MM.1S (cell line): Measurements from ENCODE around the gene CIB2.

Experiments
- DNase-seq: peaks from one replicate; pipeline ENCODE4 v3.0.0-alpha.2; 2015
- H2AFZ ChIP-seq: fragments of 300-600 bp; sonication (generic); 2 replicates; pipeline ENCODE4 v1.6.0; 2016; ENCODE audit warnings: antibody characterized with exemption, low read length
- H3F3A ChIP-seq: fragments of 300-600 bp; sonication (generic); 2 replicates; pipeline ENCODE4 v1.6.1; 2016; ENCODE audit warnings: mild to moderate bottlenecking, antibody characterized with exemption, low read length, moderate library complexity, mixed read lengths; ENCODE audit not compliant: insufficient read depth
- H3K27ac ChIP-seq: fragments of 300-600 bp; sonication (generic); 2 replicates; pipeline ENCODE4 v1.5.1; 2016; ENCODE audit warnings: mild to moderate bottlenecking, low read length
- H3K27me3 ChIP-seq: fragments of 300-600 bp; sonication (generic); replicated peaks from 2 replicates; pipeline ENCODE4 v1.6.0; 2016; ENCODE audit warnings: low read length; ENCODE audit not compliant: insufficient read depth
- H3K36me3 ChIP-seq: fragments of 300-600 bp; sonication (generic); replicated peaks from 2 replicates; pipeline ENCODE4 v1.6.1; 2016; ENCODE audit warnings: mild to moderate bottlenecking, low read length, mixed read lengths; ENCODE audit not compliant: insufficient read depth
- H3K4me1 ChIP-seq: fragments of 300-600 bp; sonication (generic); 2 replicates; pipeline ENCODE4 v1.6.1; 2016; ENCODE audit warnings: low read length, mixed read lengths
- H3K4me2 ChIP-seq: fragments of 300-600 bp; sonication (generic); 2 replicates; pipeline ENCODE4 v1.6.0; 2016; ENCODE audit warnings: low read depth, low read length
- H3K4me3 ChIP-seq: fragments of 300-600 bp; sonication (generic); 2 replicates; pipeline ENCODE4 v1.5.1; 2016; ENCODE audit warnings: low read length, mixed read lengths
- H3K79me2 ChIP-seq: fragments of 300-600 bp; sonication (generic); 2 replicates; pipeline ENCODE4 v1.6.1; 2016; ENCODE audit warnings: mixed run types, low read length, mixed read lengths
- H3K9ac ChIP-seq: fragments of 300-600 bp; sonication (generic); 2 replicates; pipeline ENCODE4 v1.6.1; 2016; ENCODE audit warnings: low read length, mixed read lengths
- H3K9me2 ChIP-seq: fragments of 300-600 bp; sonication (generic); replicated peaks from 2 replicates; pipeline ENCODE4 v1.6.1; 2016; ENCODE audit warnings: mild to moderate bottlenecking, low read length, mixed read lengths; ENCODE audit not compliant: insufficient read depth
- H3K9me3 ChIP-seq: fragments of 300-600 bp; sonication (generic); replicated peaks from 2 replicates; pipeline ENCODE4 v1.6.1; 2016; ENCODE audit warnings: mild to moderate bottlenecking, low read length, mixed read lengths; ENCODE audit not compliant: insufficient read depth
- H4K20me1 ChIP-seq: fragments of 300-600 bp; sonication (generic); 2 replicates; pipeline ENCODE4 v1.6.1; 2016; ENCODE audit warnings: mild to moderate bottlenecking, low read length, moderate library complexity, mixed read lengths; ENCODE audit not compliant: insufficient read depth
- CTCF ChIP-seq: fragments of 300-600 bp; sonication (generic); IDR thresholded peaks from 2 replicates; pipeline ENCODE4 v1.5.1; 2016; ENCODE audit warnings: antibody characterized with exemption, low read length, mixed read lengths
- EZH2 ChIP-seq: fragments of 300-600 bp; sonication (generic); optimal IDR thresholded peaks from 2 replicates; pipeline ENCODE3; 2017; ENCODE audit warnings: low read depth, mild to moderate bottlenecking, antibody characterized with exemption, low read length, mixed read lengths
- EZH2phosphoT487 ChIP-seq: fragments of 300-600 bp; sonication (generic); IDR thresholded peaks from 2 replicates; pipeline ENCODE4 v1.6.1; 2018; ENCODE audit warnings: antibody characterized with exemption, low read length

CIB2 gene

GRCh38 chr15:78127882-78128281 lies 3.4 kb downstream of the CIB2 start:
- Histone ChIP-seq H3K9ac (no peak overlapping the region), H3K4me2 (no peak overlapping the region), H4K20me1 (no peaks in the 10 kb centered on the region), H3K4me3 (no peak overlapping the region), H3K27ac (no peak overlapping the region), H3K9me3 (no peaks in the 10 kb centered on the region), H3K27me3 (no peaks in the 10 kb centered on the region), H3F3A (peaks cover 5% of the 10 kb centered on the region; the same call in 1 of the 2 replicates), H3K4me1 (no peaks in the 10 kb centered on the region), H3K79me2 (no peaks in the 10 kb centered on the region), H3K36me3 (no peaks in the 10 kb centered on the region), H3K9me2 (no peaks in the 10 kb centered on the region), H2AFZ (no peak overlapping the region)
- TF ChIP-seq EZH2 (no peak), CTCF (no peak), EZH2phosphoT487 (no peak)
- DNase-seq = no peak

- Histone ChIP-seq H3K79me2 (no peaks in the 10 kb centered on the region), H3K9me3 (no peaks in the 10 kb centered on the region), H3K27ac (no peak overlapping the region), H3K4me3 (no peak overlapping the region), H3K9ac (no peak overlapping the region), H3K27me3 (no peaks in the 10 kb centered on the region), H3K4me1 (no peaks in the 10 kb centered on the region), H3F3A (no peaks in the 10 kb centered on the region), H3K4me2 (no peak overlapping the region), H3K9me2 (no peaks in the 10 kb centered on the region), H4K20me1 (no peaks in the 10 kb centered on the region), H3K36me3 (no peaks in the 10 kb centered on the region), H2AFZ (no peak overlapping the region)
- DNase-seq = no peak
- TF ChIP-seq EZH2phosphoT487 (no peak), CTCF (no peak), EZH2 (no peak)
These were observed 6.0 kb downstream of the CIB2 start for GRCh38 chr15:78125267-78125666.

- no peak overlapping the region for H3K27ac ChIP-seq
- H3F3A ChIP-seq = no peaks in the 10 kb centered on the region
- H3K4me2 ChIP-seq = no peak overlapping the region
- H3K9ac ChIP-seq = no peak overlapping the region
- no peaks in the 10 kb centered on the region for H3K4me1 ChIP-seq
- H2AFZ ChIP-seq = no peak overlapping the region
- H3K79me2 ChIP-seq = no peaks in the 10 kb centered on the region
- no peak for TF ChIP-seq EZH2phosphoT487
- no peak for TF ChIP-seq CTCF
- TF ChIP-seq EZH2 = no peak
- DNase-seq = no peak
- H3K36me3 ChIP-seq = no peaks in the 10 kb centered on the region
- H3K9me2 ChIP-seq = no peaks in the 10 kb centered on the region
- no peaks in the 10 kb centered on the region for H3K27me3 ChIP-seq
- no peak overlapping the region for H3K4me3 ChIP-seq
- no peaks in the 10 kb centered on the region for H3K9me3 ChIP-seq
- no peaks in the 10 kb centered on the region for H4K20me1 ChIP-seq
These were observed 10.7 kb downstream of the CIB2 start for GRCh38 chr15:78120523-78120922.

GRCh38 chr15:78112551-78112950 lies 18.7 kb downstream of the CIB2 start:
- Histone ChIP-seq H3F3A (no peaks in the 10 kb centered on the region), H3K4me3 (no peak overlapping the region), H3K9ac (no peak overlapping the region)

More at GRCh38 chr15:78112551-78112950, 18.7 kb downstream of the CIB2 start:
- Histone ChIP-seq H3K36me3 (no peaks in the 10 kb centered on the region), H3K9me2 (no peaks in the 10 kb centered on the region), H2AFZ (no peak overlapping the region), H3K79me2 (no peaks in the 10 kb centered on the region), H3K4me1 (no peaks in the 10 kb centered on the region), H3K27me3 (no peaks in the 10 kb centered on the region), H3K27ac (no peak overlapping the region), H3K9me3 (no peaks in the 10 kb centered on the region), H3K4me2 (no peak overlapping the region), H4K20me1 (no peaks in the 10 kb centered on the region)
- TF ChIP-seq CTCF = no peak
- no peak for TF ChIP-seq EZH2phosphoT487
- no peak for TF ChIP-seq EZH2
- DNase-seq = no peak
